ENCODE results near the gene ANKRD60.

ANKRD60 gene

GRCh38 chr20:58244517-58245030 is 16.1 kb upstream of the ANKRD60 start:
- no peak for DNase-seq (ENCODE audit: low read depth)

- no peak for DNase-seq (ENCODE audit: low read depth)
These were observed 15.4 kb upstream of the ANKRD60 start for GRCh38 chr20:58243653-58244410.

GRCh38 chr20:58242824-58243223 is 14.4 kb upstream of the ANKRD60 start:
- DNase-seq (ENCODE audit: low read depth) = no peak

- DNase-seq (ENCODE audit: low read depth) = no peak
These were observed 13.5 kb upstream of the ANKRD60 start for GRCh38 chr20:58241766-58242465.

GRCh38 chr20:58240471-58240870 is 12.0 kb upstream of the ANKRD60 start:
- no peak for DNase-seq (ENCODE audit: low read depth)

GRCh38 chr20:58239216-58239615 is 10.8 kb upstream of the ANKRD60 start:
- DNase-seq (ENCODE audit: low read depth) = no peak

GRCh38 chr20:58238490-58238889 is 10.0 kb upstream of the ANKRD60 start:
- DNase-seq (ENCODE audit: low read depth) = no peak

- DNase-seq (ENCODE audit: low read depth) = no peak
These were observed 9.1 kb upstream of the ANKRD60 start for GRCh38 chr20:58237318-58238132.

- no peak for DNase-seq (ENCODE audit: low read depth)
These were observed 8.3 kb upstream of the ANKRD60 start for GRCh38 chr20:58236612-58237317.

- no peak for DNase-seq (ENCODE audit: low read depth)
These were observed 6.6 kb upstream of the ANKRD60 start for GRCh38 chr20:58235010-58235409.

- no peak for DNase-seq (ENCODE audit: low read depth)
These were observed 5.6 kb upstream of the ANKRD60 start for GRCh38 chr20:58233881-58234528.

- DNase-seq (ENCODE audit: low read depth) = no peak
These were observed 4.9 kb upstream of the ANKRD60 start for GRCh38 chr20:58233393-58233792.

- DNase-seq (ENCODE audit: low read depth) = no peak
These were observed 3.2 kb upstream of the ANKRD60 start for GRCh38 chr20:58231683-58232082.

GRCh38 chr20:58229198-58229798 is 845 bp upstream of the ANKRD60 start:
- DNase-seq (ENCODE audit: low read depth) = no peak

GRCh38 chr20:58228103-58228483 is 360 bp downstream of the ANKRD60 start:
- no peak for DNase-seq (ENCODE audit: low read depth)

GRCh38 chr20:58227391-58228102 is 906 bp downstream of the ANKRD60 start:
- DNase-seq (ENCODE audit: low read depth) = no peak

GRCh38 chr20:58225452-58226200 is 2.8 kb downstream of the ANKRD60 start:
- no peak for DNase-seq (ENCODE audit: low read depth)

GRCh38 chr20:58224974-58225373 is 3.5 kb downstream of the ANKRD60 start:
- no peak for DNase-seq (ENCODE audit: low read depth)

GRCh38 chr20:58224097-58224496 is 4.4 kb downstream of the ANKRD60 start:
- DNase-seq (ENCODE audit: low read depth) = no peak

All from HS-27A (cell line).